ENCODE results near the gene ZKSCAN5. TPM values are rescaled to one million over a fixed set of nuclear protein-coding genes. Genes with fewer than 3 reads are reported as not detected.

The ZKSCAN5 gene
- total and polyA plus RNA-seq, 2 experiments from 2014 or later, result 4.6 to 13.4 TPM

- H3K27ac Mint-ChIP-seq, result peak overlapping the region; percentile 94
- H3K4me1 ChIP-seq (ENCODE audit: insufficient read depth), result peaks cover 13% of the 10 kb centered on the region
- peaks cover 55% of the 10 kb centered on the region for H3K79me2 ChIP-seq (replicated peaks; ENCODE audit: insufficient read depth)
- DNase-seq (ENCODE audit: low spot score), result no peak
- peak overlapping the region; percentile 100 for H3K4me2 ChIP-seq
- H3K4me3 Mint-ChIP-seq, result peak overlapping the region; percentile 91
- peaks cover 17% of the 10 kb centered on the region for H4K20me1 ChIP-seq (replicated peaks; ENCODE audit: insufficient read depth)
- peaks cover 12% of the 10 kb centered on the region for H3K4me1 Mint-ChIP-seq
- peaks cover 17% of the 10 kb centered on the region for H3F3A ChIP-seq (replicated peaks; ENCODE audit: low read depth)
- peaks cover 41% of the 10 kb centered on the region for H3K36me3 Mint-ChIP-seq (ENCODE audit: low read depth)
- peaks cover 13% of the 10 kb centered on the region for H3K27me3 Mint-ChIP-seq (ENCODE audit: insufficient read depth, low read depth, poor library complexity)
- no peaks in the 10 kb centered on the region for H3K9me3 Mint-ChIP-seq
- no peak for TF ChIP-seq CREB1 (CRISPR knock-in tag; IDR thresholded peaks at IDR 0.05; ENCODE audit: low read depth)
- TF ChIP-seq ETS1 (IDR thresholded peaks at IDR 0.05), result no peak
- no peak for TF ChIP-seq JUNB (IDR thresholded peaks at IDR 0.05; ENCODE audit: unreplicated experiment)
- TF ChIP-seq ZNF114 (CRISPR knock-in tag; IDR thresholded peaks at IDR 0.05), result no peak
- TF ChIP-seq STAT1 (IDR thresholded peaks at IDR 0.05; ENCODE audit: unreplicated experiment), result no peak
- no peaks in the 10 kb centered on the region for H3K27me3 ChIP-seq (ENCODE audit: insufficient read depth)
- H3K27ac ChIP-seq (ENCODE audit: low read depth), result peak overlapping the region; percentile 91
- H3K36me3 ChIP-seq (ENCODE audit: insufficient read depth), result no peaks in the 10 kb centered on the region; the same call in 1 of the 2 replicates
- no peaks in the 10 kb centered on the region for H3K9me2 ChIP-seq (ENCODE audit: insufficient read depth)
- peak; percentile 7; the same call in 2 of the 3 replicates for ATAC-seq
- peak overlapping the region; percentile 98 for H3K4me3 ChIP-seq
- H2AFZ ChIP-seq, result peak overlapping the region; percentile 94
These were observed 39.1 kb upstream of the ZKSCAN5 start for GRCh38 chr7:99465421-99465768.

- DNase-seq (ENCODE audit: low spot score) (no peak), ATAC-seq (no peak)
- Histone ChIP-seq H3K4me1 (ENCODE audit: insufficient read depth) (peaks cover 13% of the 10 kb centered on the region), H3K4me3 (no peak overlapping the region), H3K27me3 (ENCODE audit: insufficient read depth) (no peaks in the 10 kb centered on the region), H3K79me2 (replicated peaks; ENCODE audit: insufficient read depth) (peaks cover 30% of the 10 kb centered on the region), H4K20me1 (replicated peaks; ENCODE audit: insufficient read depth) (peaks cover 8% of the 10 kb centered on the region), H3K4me2 (no peak overlapping the region), H3K27ac (ENCODE audit: low read depth) (no peak overlapping the region), H2AFZ (no peak overlapping the region), H3F3A (replicated peaks; ENCODE audit: low read depth) (0 out of 2 replicates have a peak, but pooled peaks cover 8% of the 10 kb centered on the region), H3K9me2 (ENCODE audit: insufficient read depth) (no peaks in the 10 kb centered on the region), H3K36me3 (ENCODE audit: insufficient read depth) (no peaks in the 10 kb centered on the region; the same call in 1 of the 2 replicates)
- peaks cover 15% of the 10 kb centered on the region for H3K36me3 Mint-ChIP-seq (ENCODE audit: low read depth)
- peaks cover 2% of the 10 kb centered on the region; the same call in 1 of the 3 replicates for H3K9me3 Mint-ChIP-seq
- peaks cover 17% of the 10 kb centered on the region for H3K27me3 Mint-ChIP-seq (ENCODE audit: insufficient read depth, low read depth, poor library complexity)
- peaks cover 15% of the 10 kb centered on the region for H3K4me1 Mint-ChIP-seq
- H3K4me3 Mint-ChIP-seq, result no peak overlapping the region
- H3K27ac Mint-ChIP-seq, result no peak overlapping the region
- TF ChIP-seq ETS1 (IDR thresholded peaks at IDR 0.05), result no peak
- no peak for TF ChIP-seq STAT1 (IDR thresholded peaks at IDR 0.05; ENCODE audit: unreplicated experiment)
- no peak for TF ChIP-seq ZNF331 (CRISPR knock-in tag; IDR thresholded peaks at IDR 0.05; ENCODE audit: low read depth)
- no peak for TF ChIP-seq EZH2 (IDR thresholded peaks at IDR 0.05; ENCODE audit: low read depth, unreplicated experiment)
- no peak for TF ChIP-seq NANOG (IDR thresholded peaks at IDR 0.05; ENCODE audit: borderline replicate concordance)
- no peak for TF ChIP-seq POLR2AphosphoS5 (IDR thresholded peaks at IDR 0.05; ENCODE audit: low read depth)
- TF ChIP-seq CREB1 (CRISPR knock-in tag; IDR thresholded peaks at IDR 0.05; ENCODE audit: low read depth), result no peak
- no peak for TF ChIP-seq EZH2phosphoT487 (IDR thresholded peaks at IDR 0.05; ENCODE audit: unreplicated experiment)
- no peak for TF ChIP-seq JUNB (IDR thresholded peaks at IDR 0.05; ENCODE audit: unreplicated experiment)
- TF ChIP-seq CTCF (conservative IDR thresholded peaks at IDR 0.05; ENCODE audit: low read depth in 2 of 2), result no peak
- TF ChIP-seq REST (IDR thresholded peaks at IDR 0.05; ENCODE audit: unreplicated experiment), result no peak
- no peak for TF ChIP-seq ZNF114 (CRISPR knock-in tag; IDR thresholded peaks at IDR 0.05)
These were observed 36.0 kb upstream of the ZKSCAN5 start for GRCh38 chr7:99468336-99468918.
